GM15510 (cell line): ENCODE data around the gene SLC9A8.

Experiments used
- POLR2A ChIP-seq: IDR thresholded peaks from 3 replicates; pipeline ENCODE4 v1.6.1; 2011; ENCODE audit warnings: borderline replicate concordance; ENCODE audit not compliant: insufficient read length; ENCODE audit errors: extremely low read depth

The SLC9A8 gene

DNA sequence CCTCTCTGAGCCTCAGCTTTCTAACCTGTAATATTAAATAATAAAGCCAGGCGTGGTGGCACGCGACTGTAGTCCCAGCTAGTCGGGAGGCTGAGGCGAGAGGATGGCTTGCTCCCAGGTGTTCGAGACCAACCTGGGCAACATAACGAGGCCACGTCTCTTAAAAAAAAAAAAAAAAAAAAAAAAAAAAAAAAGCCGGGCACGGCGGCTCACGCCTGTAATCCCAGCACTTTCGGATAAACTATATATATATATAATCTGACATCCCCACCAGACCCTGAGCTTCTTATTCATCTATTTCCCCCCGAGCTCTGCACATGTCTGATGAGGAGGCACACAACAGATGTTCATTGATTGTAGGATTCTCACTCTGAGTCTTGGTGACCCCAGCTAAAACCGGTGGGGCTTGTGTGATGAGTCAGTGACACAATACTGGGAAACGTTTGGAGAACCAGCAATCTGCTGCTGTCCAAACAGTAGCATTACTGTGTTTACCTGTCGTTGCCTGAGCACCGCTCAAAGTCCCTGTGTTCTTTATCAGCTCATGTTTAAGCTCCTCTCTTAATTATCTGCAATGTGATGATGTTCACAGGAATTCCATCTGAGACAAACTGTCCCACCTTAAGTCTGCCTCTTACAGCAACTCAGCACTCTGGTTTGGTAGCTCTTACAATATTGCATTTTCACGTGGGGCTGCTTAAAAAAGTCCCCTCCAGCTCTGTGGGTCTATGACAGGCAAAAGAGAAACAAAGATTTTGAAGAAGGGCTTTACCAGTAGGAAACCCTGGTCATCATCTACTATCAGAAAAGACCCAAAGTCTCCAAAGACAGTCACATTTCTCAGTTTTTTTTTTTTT lies 103.7 kb downstream of the SLC9A8 start:
- TF ChIP-seq POLR2A = no peak

DNA sequence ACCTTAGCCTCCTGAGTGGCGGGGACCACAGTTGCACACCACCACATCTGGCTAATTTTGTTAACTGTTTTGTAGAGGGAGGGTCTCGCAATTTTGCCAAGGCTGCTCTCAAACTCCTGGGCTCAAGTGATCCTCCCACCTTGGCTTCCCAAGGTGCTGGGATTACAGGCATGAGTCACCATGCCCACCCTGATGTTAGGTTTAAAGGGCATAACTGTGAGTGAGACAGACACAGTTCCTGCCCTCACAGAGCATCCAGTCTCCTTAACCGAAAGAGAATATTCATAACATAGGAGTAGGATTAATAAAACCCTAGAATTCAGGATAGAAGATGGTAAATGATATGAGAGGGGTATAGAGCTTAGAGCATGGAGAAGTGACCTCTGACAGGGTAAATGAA lies 105.8 kb downstream of the SLC9A8 start:
- TF ChIP-seq POLR2A = no peak

DNA sequence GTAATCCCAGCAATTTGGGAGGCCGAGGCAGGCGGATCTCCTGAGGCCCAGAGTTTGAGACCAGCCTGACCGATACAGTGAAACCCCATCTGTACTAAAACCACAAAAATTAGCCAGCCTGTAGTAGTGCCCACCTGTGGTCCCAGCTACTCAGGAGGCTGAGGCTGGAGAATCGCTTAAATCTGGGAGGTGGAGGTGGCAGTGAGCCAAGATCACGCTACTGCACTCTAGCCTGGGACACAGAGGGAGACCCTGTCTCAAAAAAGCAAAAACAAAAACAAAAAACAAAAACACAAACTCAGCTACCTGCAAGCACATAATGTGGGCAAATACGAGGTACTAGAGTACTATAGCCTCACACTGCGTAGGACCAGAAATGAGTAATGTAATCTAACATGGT lies 106.4 kb downstream of the SLC9A8 start:
- TF ChIP-seq POLR2A = no peak

DNA sequence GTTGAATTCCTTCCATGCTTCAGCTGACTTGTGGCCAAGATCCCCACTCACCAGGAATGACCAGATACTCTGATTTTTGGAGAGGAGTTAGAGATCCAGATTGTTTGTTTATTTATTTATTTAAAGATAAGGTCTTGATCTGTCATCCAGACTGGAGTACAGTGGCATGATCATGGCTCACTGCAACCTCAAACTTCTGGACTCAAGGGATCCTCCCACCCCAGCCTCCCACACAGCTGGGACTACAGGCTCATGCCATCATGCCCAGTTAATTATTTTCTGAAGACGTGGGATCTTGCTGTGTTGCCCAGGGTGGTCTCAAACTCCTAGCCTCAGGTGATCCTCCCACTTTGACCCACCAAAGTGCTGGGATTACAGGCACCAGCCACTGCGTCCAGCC lies 106.8 kb downstream of the SLC9A8 start:
- no peak for TF ChIP-seq POLR2A

DNA sequence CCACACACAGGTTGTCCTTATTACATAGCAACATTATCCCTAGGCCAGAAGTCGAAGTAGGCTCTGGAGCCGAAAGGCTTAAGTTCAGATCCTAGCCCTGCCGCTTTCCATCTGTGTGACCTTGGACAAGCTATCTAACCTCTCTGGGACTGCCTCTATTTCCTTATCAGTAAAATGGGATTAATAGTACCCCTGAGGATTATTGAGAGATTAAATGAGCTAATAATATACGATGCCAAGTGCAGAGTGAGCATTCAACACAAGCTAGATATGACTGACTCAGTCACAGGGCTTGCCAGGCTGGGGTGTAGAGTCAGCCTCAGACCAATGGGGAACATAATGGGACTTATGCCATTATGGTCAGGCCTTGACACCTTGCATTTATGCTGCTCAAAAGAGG lies 111.6 kb downstream of the SLC9A8 start:
- no peak for TF ChIP-seq POLR2A

DNA sequence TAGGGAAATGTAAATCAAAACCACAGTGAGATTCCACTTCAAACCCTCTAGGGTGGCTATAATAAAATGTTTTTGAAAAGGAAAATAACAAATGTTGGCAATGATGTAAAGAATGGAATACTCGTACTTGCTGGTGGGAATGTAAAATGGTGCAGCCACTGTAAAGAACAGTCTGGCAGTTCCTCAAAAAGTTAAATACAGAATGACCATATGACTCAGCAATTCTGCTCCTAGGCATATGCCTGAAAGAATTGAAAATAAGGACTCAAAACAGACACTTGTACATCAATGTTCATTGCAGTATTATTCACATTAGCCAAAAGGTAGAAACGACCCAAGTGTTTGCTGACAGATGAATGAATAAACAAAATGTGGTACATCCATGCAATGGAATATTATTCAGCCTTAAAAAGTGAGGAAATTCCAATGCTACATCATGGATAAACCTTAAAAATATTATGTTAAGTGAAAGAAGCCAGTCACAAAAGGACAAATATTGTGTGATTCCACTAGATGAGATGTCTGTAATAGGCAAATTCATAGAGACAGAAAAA lies 113.3 kb downstream of the SLC9A8 start:
- TF ChIP-seq POLR2A = no peak

DNA sequence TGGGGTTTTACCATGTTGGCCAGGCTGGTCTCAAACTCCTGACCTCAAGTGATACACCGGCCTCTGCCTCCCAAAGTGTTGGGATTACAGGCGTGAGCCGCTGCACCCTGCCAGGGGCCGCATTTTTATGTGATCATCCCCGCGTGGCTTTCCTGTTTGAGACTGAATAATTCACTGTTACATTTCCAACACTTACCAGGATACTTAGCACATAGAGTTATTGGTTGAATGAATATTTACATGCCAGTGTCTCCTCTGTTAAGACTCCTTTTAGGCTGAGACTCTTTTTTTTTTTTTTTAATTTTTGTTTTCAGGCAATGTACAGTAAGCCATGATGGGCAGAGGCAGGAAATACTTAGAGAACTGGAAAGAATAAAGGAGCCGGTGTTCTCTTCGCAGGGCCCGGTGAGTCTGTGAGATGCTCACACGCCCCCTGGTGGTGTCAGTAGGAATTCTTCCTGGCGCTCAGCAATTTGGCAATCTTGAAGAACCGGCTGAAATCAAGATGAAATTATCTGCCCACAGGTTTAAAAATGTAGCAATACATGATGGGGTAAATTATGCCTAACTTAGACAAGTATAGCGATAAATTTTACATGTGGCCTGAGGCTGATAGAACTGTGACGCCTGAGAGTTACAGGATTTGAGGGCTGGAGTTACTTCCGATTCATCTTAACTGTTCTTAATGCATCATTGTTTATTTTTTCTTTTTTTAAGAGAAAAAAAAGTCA lies 115.9 kb downstream of the SLC9A8 start:
- no peak for TF ChIP-seq POLR2A

DNA sequence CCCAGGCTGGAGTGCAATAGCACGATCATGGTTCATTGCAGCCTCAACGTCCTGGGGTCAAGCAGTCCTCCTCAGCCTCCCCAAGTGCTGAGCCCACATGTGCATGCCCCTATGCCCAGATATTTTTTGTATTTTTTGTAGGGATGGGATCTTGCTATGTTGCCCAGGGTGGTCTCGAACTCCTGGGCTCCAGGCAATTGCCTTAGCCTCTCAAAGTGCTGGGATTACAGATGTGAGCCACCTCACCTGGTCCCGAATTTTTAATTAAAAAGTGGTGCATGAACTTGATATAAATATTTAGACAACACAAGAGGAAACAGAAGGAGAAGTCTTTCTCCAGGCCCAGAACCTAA lies 116.5 kb downstream of the SLC9A8 start:
- no peak for TF ChIP-seq POLR2A

DNA sequence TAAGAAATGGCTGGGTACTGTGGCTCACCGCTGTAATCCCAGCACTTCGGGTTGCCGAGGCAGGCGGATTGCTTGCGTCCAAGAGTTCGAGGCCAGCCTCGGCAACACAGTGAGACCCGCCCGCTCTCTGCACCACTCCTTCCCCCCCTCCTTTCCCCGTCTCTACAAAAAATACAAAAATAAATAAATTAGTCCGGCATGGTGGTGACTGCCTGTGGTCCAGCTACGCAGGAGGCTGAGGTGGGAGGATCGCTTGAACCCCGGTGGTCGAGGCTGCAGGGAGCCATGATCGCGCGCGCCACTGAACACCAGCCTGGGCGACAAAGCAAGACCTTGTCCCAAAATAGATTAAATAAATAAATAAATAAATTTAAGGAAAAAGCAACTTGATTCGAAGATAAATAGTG lies 123.1 kb downstream of the SLC9A8 start:
- no peak for TF ChIP-seq POLR2A

DNA sequence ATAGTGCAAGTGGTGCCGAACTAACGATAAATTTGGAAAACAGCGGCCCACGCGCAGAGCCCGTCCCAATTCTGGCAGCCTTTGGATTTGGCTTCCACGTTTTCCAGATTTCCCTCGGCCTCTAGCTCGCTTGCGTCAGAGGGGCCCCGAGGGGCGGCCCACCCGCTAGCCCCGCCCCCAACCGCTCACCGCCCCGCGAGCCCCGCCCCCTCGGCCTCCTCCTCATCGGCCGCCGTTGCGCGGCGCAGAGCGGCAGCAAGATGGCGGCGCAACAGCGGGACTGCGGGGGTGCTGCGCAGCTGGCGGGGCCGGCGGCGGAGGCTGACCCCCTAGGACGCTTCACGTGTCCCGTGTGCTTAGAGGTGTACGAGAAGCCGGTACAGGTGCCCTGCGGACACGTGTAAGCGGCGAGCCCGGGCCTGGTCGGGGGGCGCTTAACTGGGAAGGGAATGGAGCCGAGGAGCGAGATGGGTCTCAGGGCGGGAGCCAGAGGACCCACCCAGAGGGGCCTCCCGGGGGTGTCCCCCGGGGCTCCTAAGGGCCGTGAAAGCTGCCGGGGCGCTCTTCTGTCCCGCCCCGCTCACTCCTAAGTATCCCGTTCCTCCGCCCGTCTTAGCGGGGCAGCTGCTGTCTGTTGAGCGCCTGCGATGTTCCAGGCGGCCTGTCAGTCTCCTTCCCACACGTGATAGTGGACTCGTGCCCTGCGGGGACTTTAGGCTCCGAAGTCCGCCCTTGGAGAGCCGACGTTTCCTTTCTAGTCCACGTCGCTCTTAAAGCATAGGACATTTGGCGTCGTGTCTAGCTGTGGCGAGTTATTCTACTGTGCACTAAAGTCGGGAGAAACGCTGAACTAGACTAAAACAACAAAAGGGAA lies 123.8 kb downstream of the SLC9A8 start, which contains the start of gene RNF114:
TSS of gene RNF114 (plus strand) at position 245 of the 874 bp plus-strand sequence. CDS start at position 261, 16 bp downstream.
- peak; percentile 96 for TF ChIP-seq POLR2A

DNA sequence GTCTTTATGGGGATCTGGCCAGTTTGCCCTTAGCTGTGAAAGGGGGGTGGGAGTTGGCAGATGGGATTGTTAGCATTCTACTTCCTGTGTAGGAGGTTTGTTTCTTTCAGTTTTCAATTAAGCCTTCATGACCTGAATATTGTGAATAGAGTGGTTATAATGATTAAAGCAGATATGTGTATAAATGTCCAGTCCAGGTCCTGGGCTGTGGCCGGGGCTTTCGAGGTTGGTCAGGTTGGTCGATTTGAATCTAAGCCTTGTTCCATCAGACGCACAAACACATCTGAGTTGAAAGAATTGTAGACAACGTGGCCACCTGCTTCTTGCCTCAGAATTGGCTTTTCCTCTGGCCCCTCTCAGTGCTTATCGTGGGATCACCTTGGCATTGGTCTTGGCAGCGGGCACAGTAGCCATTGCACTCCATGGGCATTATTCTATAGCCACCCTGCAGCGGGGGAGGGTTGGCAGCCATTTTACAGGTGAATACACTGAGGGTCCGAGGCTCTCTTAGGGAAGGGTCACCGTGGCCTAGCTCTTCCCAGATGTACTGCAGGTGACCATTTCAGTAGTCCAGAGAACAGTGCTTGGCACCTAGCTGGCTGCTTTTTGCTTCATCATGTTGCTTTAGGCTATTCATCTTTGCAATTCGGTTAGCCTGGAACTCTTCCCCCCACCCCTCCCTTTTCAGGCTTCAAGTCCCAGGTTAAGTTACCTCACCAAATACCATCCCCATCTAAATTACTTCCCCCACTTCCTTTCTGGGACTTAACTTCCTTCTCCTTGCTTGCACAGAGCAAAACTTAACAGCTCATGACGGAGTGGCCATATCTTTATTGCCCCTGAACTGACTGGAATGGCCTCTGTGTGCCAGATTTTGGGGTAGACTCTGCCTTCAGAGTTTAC lies 124.7 kb downstream of the SLC9A8 start:
- TF ChIP-seq POLR2A = no peak

DNA sequence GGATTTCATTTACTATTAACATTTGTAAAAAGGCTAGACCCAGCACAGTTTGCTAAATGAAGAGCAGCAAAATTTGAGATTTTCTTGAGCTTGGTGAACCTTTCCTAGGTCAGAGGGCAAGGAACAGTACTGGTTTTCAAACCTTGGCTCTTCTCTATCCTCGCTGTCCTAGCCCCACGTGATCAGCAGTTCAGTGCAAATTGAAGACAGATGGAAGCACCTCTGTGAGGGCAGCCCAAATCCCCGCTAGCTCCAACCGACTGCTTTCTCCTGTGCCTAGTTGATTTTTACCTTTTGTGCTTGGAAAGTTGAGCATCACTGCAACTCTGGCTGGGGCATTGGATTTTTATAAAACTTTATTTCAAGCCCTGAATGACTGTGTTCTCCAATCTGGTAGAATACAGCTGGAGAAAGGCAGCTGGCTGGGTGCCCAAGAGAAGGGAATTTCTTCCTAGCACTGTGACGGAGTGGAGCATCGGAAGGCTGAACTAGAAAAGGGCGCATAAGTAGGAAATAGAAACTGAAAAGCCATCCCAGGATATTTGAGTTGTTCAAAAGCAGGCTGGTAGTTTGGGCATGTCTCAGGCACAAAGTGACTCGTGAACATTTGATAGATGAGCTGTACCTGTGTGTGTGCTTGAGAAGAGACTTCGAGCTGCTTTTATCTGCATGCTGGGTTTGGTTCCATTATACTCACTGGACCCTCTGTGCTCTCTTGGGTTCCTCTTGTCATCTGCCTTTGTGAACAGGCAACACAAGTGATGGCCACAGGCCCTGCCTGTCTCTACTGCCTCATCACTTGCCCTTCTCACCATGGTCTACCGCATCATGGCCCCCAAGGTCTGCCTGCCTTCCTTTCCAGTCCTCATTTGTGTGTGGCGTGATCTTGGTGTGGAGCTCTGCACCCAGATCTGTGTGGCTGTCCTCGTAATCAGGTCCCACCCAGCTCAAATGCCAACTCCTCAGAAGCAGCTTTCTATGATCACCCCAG lies 125.8 kb downstream of the SLC9A8 start:
- TF ChIP-seq POLR2A = no peak
